ENCODE data around the gene TRMT61A. TPM values are rescaled to one million over a fixed set of nuclear protein-coding genes. Genes with fewer than 3 reads are reported as not detected.

The TRMT61A gene
- total and polyA plus RNA-seq, 2 of the 13 experiments (the other 11 are each of a cell fraction or from before 2014, with no cell fraction given), result 6.5 to 13.6 TPM

GRCh38 chr14:103532216-103533136 is 3.5 kb downstream of the TRMT61A start:
- 97% methylated on average over 23 of the region's 32 CpGs for WGBS (ENCODE audit: low lambda C conversion rate)
- intact Hi-C loops (cut with micrococcal nuclease; ENCODE audit: unreplicated experiment) (no loop called here), in situ Hi-C loops (cut with HindIII; ENCODE audit: extremely low pct_ligation_motif_present, low pct_unique_long_range_greater_than_20kb) (no loop called here)
- TF ChIP-seq IRF1 (CRISPR knock-in tag; IDR thresholded peaks at IDR 0.05; ENCODE audit: low read depth) (no peak), ZNF484 (CRISPR knock-in tag; IDR thresholded peaks at IDR 0.05; ENCODE audit: borderline replicate concordance, low read depth) (no peak), RBFOX2 (IDR thresholded peaks at IDR 0.05; ENCODE audit: low read depth, low read length) (peak; percentile 9; the same call in 1 of the 2 replicates), ARID5B (CRISPR knock-in tag; IDR thresholded peaks at IDR 0.05) (no peak)
- ATAC-seq (no peak), DNase-seq (ENCODE audit: low spot score) (no peak), FAIRE-seq (no peak)
- Histone ChIP-seq H3K27me3 (ENCODE audit: control insufficient read depth in 1 of 2, insufficient read depth in 2 of 2, low read length in 2 of 2) (no peaks in the 10 kb centered on the region; a peak in 1 of 5 replicates), H3K27ac (ENCODE audit: extremely low read length, insufficient read depth, low read length) (no peak overlapping the region), H3K9ac (ENCODE audit: insufficient read depth, low read depth, low read length) (no peak overlapping the region), H3K4me3 (replicated peaks in 1 of 3; ENCODE audit: insufficient read depth in 1 of 3, low read depth in 2 of 3, low read length in 3 of 3) (no peak overlapping the region), H2AFZ (ENCODE audit: low read length) (no peak overlapping the region), H4K20me1 (ENCODE audit: insufficient read depth, low read length) (no peaks in the 10 kb centered on the region), H3K9me3 (ENCODE audit: low read length) (no peaks in the 10 kb centered on the region), H3K4me2 (ENCODE audit: low read depth, low read length) (no peak overlapping the region), H3K79me2 (ENCODE audit: insufficient read depth, low read length) (peaks cover 30% of the 10 kb centered on the region), H3K36me3 (replicated peaks in 1 of 2; ENCODE audit: control insufficient read depth in 1 of 2, insufficient read depth in 2 of 2, low read length in 2 of 2) (peaks cover 3 to 4% of the 10 kb centered on the region in 2 experiments; a peak in 3 of 5 replicates), H3K4me1 (ENCODE audit: insufficient read depth, low read length) (peaks cover 39% of the 10 kb centered on the region)
- POLR2A ChIA-PET, result no interaction called here
- CTCF ChIA-PET (ENCODE audit: low intra/inter-chr PET ratio, low total read pairs), result no interaction called here
- no TSS peak for BruUV-seq (replicated peaks)
